Ishikawa (cell line): ENCODE data around the gene MOB3A.

ENCODE experiments used
- CEBPB ChIP-seq: IDR thresholded peaks from 2 replicates; pipeline ENCODE4 v1.6.1; 2012
- CREB1 ChIP-seq: IDR thresholded peaks from 2 replicates; pipeline ENCODE4 v1.6.1; 2012; ENCODE audit warnings: low read depth
- EP300 ChIP-seq: IDR thresholded peaks from 2 replicates; pipeline ENCODE4 v1.6.1; 2012; ENCODE audit warnings: borderline replicate concordance
- TAF1 ChIP-seq: IDR thresholded peaks from 2 replicates; pipeline ENCODE4 v1.6.1; 2012; ENCODE audit warnings: low read depth, mild to moderate bottlenecking
- TCF12 ChIP-seq: IDR thresholded peaks from 2 replicates; pipeline ENCODE4 v1.6.1; 2012; ENCODE audit warnings: low read depth
- TEAD4 ChIP-seq: IDR thresholded peaks from 2 replicates; pipeline ENCODE4 v1.6.1; 2012
- USF1 ChIP-seq: IDR thresholded peaks from 2 replicates; pipeline ENCODE4 v1.6.1; 2012
- YY1 ChIP-seq: IDR thresholded peaks from 2 replicates; pipeline ENCODE4 v1.6.1; 2012; ENCODE audit warnings: low read depth
- TF ChIP-seq, protein P1 (sequence below): IDR thresholded peaks from 2 replicates; pipeline ENCODE4 v1.6.1; 2012

- TF ChIP-seq TCF12 (no peak), CREB1 (no peak), CEBPB (no peak), EP300 (no peak), YY1 (no peak), TAF1 (no peak), USF1 (no peak), TEAD4 (no peak)
- TF ChIP-seq, protein P1, sequence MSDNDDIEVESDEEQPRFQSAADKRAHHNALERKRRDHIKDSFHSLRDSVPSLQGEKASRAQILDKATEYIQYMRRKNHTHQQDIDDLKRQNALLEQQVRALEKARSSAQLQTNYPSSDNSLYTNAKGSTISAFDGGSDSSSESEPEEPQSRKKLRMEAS, result no peak
Measured at GRCh38 chr19:2114821-2115220, 18.7 kb upstream of the MOB3A start.
